Transverse colon (tissue), 4 donors: ENCODE measurements around the gene OR2Z1.

ENCODE experiments used
- POLR2AphosphoS5 ChIP-seq, 3 donors: sonication (generic); formaldehyde crosslinking; IDR thresholded peaks; one replicate each; pipeline ENCODE4 v1.6.1; 2016; ENCODE audit warnings: antibody characterized with exemption in 3 of 3
- TF ChIP-seq, protein P1 (sequence below), 5 experiments: fragments of 200-600 bp in 3 of 5; fragments of 450-650 bp in 2 of 5; sonication (generic) in 3 of 5; IDR thresholded peaks; 1 replicate in 2 of 5; 2 replicates in 3 of 5; pipeline ENCODE4 v1.5.1; 2016 to 2017; ENCODE audit warnings: antibody characterized with exemption in 5 of 5, inconsistent platforms in 3 of 5, mild to moderate bottlenecking in 2 of 5, moderate library complexity in 1 of 5

DNA sequence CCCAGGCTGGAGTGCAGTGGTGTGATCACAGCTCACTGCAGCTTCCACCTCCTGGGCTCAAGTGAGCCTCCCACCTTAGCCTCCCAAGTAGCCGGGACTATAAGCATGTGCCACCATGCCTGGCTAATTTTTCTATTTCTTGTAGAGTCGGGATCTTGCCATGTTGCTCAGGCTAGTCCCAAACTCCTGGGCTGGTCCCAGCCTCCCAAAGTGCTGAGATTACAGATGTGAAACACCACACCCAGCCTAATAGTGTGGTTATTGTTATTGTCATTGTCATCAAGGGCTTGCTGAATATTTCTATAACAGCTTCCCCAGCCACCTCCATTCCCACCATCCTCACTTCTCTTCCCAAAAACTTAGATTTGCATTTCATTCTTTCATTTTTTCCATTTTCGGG lies 2.8 kb downstream of the OR2Z1 start:
- TF ChIP-seq, protein P1, sequence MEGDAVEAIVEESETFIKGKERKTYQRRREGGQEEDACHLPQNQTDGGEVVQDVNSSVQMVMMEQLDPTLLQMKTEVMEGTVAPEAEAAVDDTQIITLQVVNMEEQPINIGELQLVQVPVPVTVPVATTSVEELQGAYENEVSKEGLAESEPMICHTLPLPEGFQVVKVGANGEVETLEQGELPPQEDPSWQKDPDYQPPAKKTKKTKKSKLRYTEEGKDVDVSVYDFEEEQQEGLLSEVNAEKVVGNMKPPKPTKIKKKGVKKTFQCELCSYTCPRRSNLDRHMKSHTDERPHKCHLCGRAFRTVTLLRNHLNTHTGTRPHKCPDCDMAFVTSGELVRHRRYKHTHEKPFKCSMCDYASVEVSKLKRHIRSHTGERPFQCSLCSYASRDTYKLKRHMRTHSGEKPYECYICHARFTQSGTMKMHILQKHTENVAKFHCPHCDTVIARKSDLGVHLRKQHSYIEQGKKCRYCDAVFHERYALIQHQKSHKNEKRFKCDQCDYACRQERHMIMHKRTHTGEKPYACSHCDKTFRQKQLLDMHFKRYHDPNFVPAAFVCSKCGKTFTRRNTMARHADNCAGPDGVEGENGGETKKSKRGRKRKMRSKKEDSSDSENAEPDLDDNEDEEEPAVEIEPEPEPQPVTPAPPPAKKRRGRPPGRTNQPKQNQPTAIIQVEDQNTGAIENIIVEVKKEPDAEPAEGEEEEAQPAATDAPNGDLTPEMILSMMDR (IDR thresholded peaks at IDR 0.05), result no peak
- no peak for TF ChIP-seq POLR2AphosphoS5 (IDR thresholded peaks at IDR 0.05)
